ENCODE measurements around the gene SYK. TPM values are rescaled to one million over a fixed set of nuclear protein-coding genes. Genes with fewer than 3 reads are reported as not detected.

SYK gene
- total and polyA plus RNA-seq, 2 of the 4 experiments (the other 2 are of a cell fraction): not detected

GRCh38 chr9:90909747-90910283 is 108.2 kb downstream of the SYK start:
- ATAC-seq (ENCODE audit: low read depth): no peak
- in situ Hi-C loops (cut with MboI; ENCODE audit: low sequenced_read_pairs) (no loop called here), intact Hi-C loops (cut with micrococcal nuclease) (loop anchor here (10.0 kb wide), 1 partner anchor 655 kb away; no protein-coding TSS in a partner anchor), dilution Hi-C loops (cut with HindIII; ENCODE audit: low sequenced_read_pairs, unreplicated experiment) (no loop called here)
- H3K56ac ChIP-seq (ENCODE audit: extremely low read depth, insufficient read depth, low read length): no peak overlapping the region
- no peak overlapping the region for H3K4me2 ChIP-seq (ENCODE audit: low read depth, low read length)
- no peak for DNase-seq
- 83% methylated on average over 1 of the region's 3 CpGs; no CpG with 5 or more reads in 1 of the 2 experiments for WGBS, 2 experiments (ENCODE audit: extremely low coverage in 2 of 2, insufficient read length in 1 of 2)
- H3K18ac ChIP-seq (ENCODE audit: low read depth, low read length): no peak overlapping the region
- no peak overlapping the region for H2AK9ac ChIP-seq (replicated peaks; ENCODE audit: low read depth, low read length, poor library complexity)
- no peaks in the 10 kb centered on the region; the same call in 1 of the 2 replicates for H3K27me3 ChIP-seq (ENCODE audit: control insufficient read depth, insufficient read depth, low read length)
- no peak overlapping the region for H3K14ac ChIP-seq (replicated peaks; ENCODE audit: low read depth, low read length)
- H3K27ac ChIP-seq (ENCODE audit: insufficient read depth, low read length): no peak overlapping the region
- no peak overlapping the region for H2BK15ac ChIP-seq (ENCODE audit: low read depth, low read length)
- no peak overlapping the region for H2BK120ac ChIP-seq (ENCODE audit: low read depth, low read length)
- POLR2A ChIA-PET (ENCODE audit: unreplicated experiment): no interaction called here
- no peaks in the 10 kb centered on the region; the same call in 1 of the 2 replicates for H3K9me3 ChIP-seq (ENCODE audit: control insufficient read depth, insufficient read depth, low read length)
- H3K4me3 ChIP-seq (ENCODE audit: insufficient read depth, low read depth, low read length): no peak overlapping the region
- H2AK5ac ChIP-seq (ENCODE audit: low read depth, low read length): no peak overlapping the region
- peaks cover 2% of the 10 kb centered on the region; the same call in 1 of the 2 replicates for H3K4me1 ChIP-seq (ENCODE audit: control insufficient read depth, insufficient read depth, low read length)
- no peak overlapping the region for H4K5ac ChIP-seq (ENCODE audit: low read depth, low read length)
- H2BK20ac ChIP-seq (ENCODE audit: low read depth, low read length): no peak overlapping the region
- H3K36me3 ChIP-seq (ENCODE audit: control insufficient read depth, insufficient read depth, low read length): no peaks in the 10 kb centered on the region
- H3K4ac ChIP-seq (ENCODE audit: low read depth, low read length): no peak overlapping the region
- H3K23ac ChIP-seq (ENCODE audit: low read depth, low read length): no peak overlapping the region
- CTCF ChIA-PET: no interaction called here
- TF ChIP-seq BHLHE40 (IDR thresholded peaks at IDR 0.05; ENCODE audit: low read depth, low read length): no peak
- no peak for TF ChIP-seq RFX5 (IDR thresholded peaks at IDR 0.05; ENCODE audit: low read depth, low read length)
- no peak for TF ChIP-seq MXI1 (IDR thresholded peaks at IDR 0.05; ENCODE audit: borderline replicate concordance, low read depth, low read length)
- TF ChIP-seq FOS (IDR thresholded peaks at IDR 0.05; ENCODE audit: low read depth, low read length): no peak
- TF ChIP-seq NFE2L2 (IDR thresholded peaks at IDR 0.05; ENCODE audit: low read depth, low read length): no peak
- no peak for TF ChIP-seq MAFK (IDR thresholded peaks at IDR 0.05; ENCODE audit: low read depth, low read length)
- no peak for TF ChIP-seq MAZ (IDR thresholded peaks at IDR 0.05; ENCODE audit: borderline replicate concordance, low read depth, low read length)
- TF ChIP-seq POLR2A (IDR thresholded peaks at IDR 0.05; ENCODE audit: low read depth, low read length): no peak
- TF ChIP-seq RCOR1 (IDR thresholded peaks at IDR 0.05; ENCODE audit: insufficient replicate concordance, low read length): no peak
- TF ChIP-seq CHD1 (IDR thresholded peaks at IDR 0.05; ENCODE audit: low read depth, low read length): no peak
- TF ChIP-seq CTCF (conservative IDR thresholded peaks at IDR 0.05; ENCODE audit: low read depth, low read length): no peak
- TF ChIP-seq, protein P1, sequence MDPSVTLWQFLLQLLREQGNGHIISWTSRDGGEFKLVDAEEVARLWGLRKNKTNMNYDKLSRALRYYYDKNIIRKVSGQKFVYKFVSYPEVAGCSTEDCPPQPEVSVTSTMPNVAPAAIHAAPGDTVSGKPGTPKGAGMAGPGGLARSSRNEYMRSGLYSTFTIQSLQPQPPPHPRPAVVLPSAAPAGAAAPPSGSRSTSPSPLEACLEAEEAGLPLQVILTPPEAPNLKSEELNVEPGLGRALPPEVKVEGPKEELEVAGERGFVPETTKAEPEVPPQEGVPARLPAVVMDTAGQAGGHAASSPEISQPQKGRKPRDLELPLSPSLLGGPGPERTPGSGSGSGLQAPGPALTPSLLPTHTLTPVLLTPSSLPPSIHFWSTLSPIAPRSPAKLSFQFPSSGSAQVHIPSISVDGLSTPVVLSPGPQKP (IDR thresholded peaks at IDR 0.05; ENCODE audit: borderline replicate concordance, low read depth, low read length): no peak
- no peak for TF ChIP-seq RAD21 (IDR thresholded peaks at IDR 0.05; ENCODE audit: low read length)
- H2BK5ac ChIP-seq (ENCODE audit: low read depth, low read length, poor library complexity, severe bottlenecking): no peak overlapping the region
- H2AFZ ChIP-seq (replicated peaks; ENCODE audit: low read length, poor library complexity): no peak overlapping the region
- no TSS peak for BruUV-seq (replicated peaks)
- no peak overlapping the region for H4K8ac ChIP-seq (ENCODE audit: low read depth in 2 of 2, low read length in 2 of 2)
- no peaks in the 10 kb centered on the region for H4K20me1 ChIP-seq (ENCODE audit: insufficient read depth, low read length)
- H3K9me1 ChIP-seq (ENCODE audit: insufficient read depth, low read length): no peaks in the 10 kb centered on the region
- no peak overlapping the region for H3K9ac ChIP-seq (ENCODE audit: low read depth, low read length)
- H3K79me1 ChIP-seq (ENCODE audit: low read depth in 1 of 2, low read length in 2 of 2): no peaks in the 10 kb centered on the region
- H4K91ac ChIP-seq (ENCODE audit: insufficient read depth, low read depth, low read length): no peak overlapping the region
